Measurements from ENCODE around the gene DPEP3.

The DPEP3 gene

DNA sequence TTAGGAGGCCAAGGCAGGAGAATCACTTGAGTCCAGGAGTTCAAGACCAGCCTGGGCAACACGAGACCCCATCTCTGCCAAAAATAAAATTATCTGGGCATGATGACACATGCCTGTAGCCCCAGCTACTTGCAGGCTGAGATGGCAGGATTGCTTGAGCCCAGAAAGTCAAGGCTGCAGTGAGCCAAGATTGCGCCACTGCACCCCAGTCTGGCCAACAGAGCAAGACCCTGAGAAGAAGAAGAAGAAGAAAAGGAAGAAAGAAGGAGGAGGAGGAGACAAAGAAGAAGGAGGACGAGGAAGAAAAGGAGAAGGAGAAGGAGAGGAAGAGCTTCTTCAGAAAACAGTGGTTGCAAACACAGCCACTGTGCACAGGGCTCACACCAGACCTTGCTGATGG lies 8.4 kb upstream of the DPEP3 start:
- no peak for TF ChIP-seq ZNF8 (CRISPR knock-in tag; IDR thresholded peaks at IDR 0.05)
- TF ChIP-seq BACH2 (CRISPR knock-in tag; IDR thresholded peaks at IDR 0.05; ENCODE audit: borderline replicate concordance), result no peak
- TF ChIP-seq TOX (CRISPR knock-in tag; IDR thresholded peaks at IDR 0.05; ENCODE audit: borderline replicate concordance), result no peak
- no peak for ATAC-seq

DNA sequence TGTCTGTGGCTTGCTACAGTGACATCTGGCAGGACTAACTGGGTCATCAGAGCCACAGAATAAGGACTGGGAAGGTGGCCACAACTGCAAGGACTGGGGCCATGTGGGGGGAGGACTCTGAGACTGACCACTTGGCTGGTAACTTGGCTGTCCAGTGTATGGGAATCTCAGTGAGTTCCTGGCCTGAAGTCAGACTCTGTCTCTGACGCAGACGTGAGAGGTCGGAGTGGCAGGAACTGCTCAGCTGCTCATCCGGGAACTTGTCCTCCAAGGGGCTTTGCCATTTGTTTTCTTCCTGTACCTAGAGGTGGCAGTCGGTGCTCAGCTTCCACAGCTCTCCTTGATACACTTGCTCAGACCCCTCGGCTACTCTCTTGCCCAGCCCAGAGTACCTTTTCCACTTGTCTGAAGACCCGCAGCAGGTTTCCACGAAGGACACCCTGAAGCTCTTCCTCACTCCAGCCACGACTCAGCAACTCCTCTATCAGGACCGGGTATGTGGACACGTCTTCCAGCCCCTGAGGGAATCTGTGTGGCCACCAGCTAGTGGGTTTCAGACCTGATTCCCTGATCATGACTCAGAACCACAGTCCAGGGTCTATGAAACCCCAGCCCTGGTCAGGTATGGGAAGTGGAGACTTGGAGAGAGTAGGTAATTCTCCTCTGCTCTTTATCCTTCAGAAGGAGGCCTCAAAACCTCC lies 7.3 kb upstream of the DPEP3 start:
- ATAC-seq, result no peak
- TF ChIP-seq BACH2 (CRISPR knock-in tag; IDR thresholded peaks at IDR 0.05; ENCODE audit: borderline replicate concordance), result no peak
- no peak for TF ChIP-seq ZNF565 (CRISPR knock-in tag; conservative IDR thresholded peaks at IDR 0.05; ENCODE audit: low read depth)
- TF ChIP-seq, protein P1, sequence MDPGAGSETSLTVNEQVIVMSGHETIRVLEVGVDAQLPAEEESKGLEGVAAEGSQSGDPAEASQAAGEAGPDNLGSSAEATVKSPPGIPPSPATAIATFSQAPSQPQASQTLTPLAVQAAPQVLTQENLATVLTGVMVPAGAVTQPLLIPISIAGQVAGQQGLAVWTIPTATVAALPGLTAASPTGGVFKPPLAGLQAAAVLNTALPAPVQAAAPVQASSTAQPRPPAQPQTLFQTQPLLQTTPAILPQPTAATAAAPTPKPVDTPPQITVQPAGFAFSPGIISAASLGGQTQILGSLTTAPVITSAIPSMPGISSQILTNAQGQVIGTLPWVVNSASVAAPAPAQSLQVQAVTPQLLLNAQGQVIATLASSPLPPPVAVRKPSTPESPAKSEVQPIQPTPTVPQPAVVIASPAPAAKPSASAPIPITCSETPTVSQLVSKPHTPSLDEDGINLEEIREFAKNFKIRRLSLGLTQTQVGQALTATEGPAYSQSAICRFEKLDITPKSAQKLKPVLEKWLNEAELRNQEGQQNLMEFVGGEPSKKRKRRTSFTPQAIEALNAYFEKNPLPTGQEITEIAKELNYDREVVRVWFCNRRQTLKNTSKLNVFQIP (CRISPR knock-in tag; IDR thresholded peaks at IDR 0.05; ENCODE audit: borderline replicate concordance, low read depth), result no peak
- TF ChIP-seq ZFP30 (CRISPR knock-in tag; IDR thresholded peaks at IDR 0.05), result no peak
- TF ChIP-seq ZNF70 (CRISPR knock-in tag; IDR thresholded peaks at IDR 0.05), result no peak
- TF ChIP-seq ZFP3 (CRISPR knock-in tag; IDR thresholded peaks at IDR 0.05), result no peak
- TF ChIP-seq SNAI2 (CRISPR knock-in tag; IDR thresholded peaks at IDR 0.05), result no peak
- TF ChIP-seq ZC3H10 (CRISPR knock-in tag; IDR thresholded peaks at IDR 0.05), result no peak
- TF ChIP-seq, protein P2, sequence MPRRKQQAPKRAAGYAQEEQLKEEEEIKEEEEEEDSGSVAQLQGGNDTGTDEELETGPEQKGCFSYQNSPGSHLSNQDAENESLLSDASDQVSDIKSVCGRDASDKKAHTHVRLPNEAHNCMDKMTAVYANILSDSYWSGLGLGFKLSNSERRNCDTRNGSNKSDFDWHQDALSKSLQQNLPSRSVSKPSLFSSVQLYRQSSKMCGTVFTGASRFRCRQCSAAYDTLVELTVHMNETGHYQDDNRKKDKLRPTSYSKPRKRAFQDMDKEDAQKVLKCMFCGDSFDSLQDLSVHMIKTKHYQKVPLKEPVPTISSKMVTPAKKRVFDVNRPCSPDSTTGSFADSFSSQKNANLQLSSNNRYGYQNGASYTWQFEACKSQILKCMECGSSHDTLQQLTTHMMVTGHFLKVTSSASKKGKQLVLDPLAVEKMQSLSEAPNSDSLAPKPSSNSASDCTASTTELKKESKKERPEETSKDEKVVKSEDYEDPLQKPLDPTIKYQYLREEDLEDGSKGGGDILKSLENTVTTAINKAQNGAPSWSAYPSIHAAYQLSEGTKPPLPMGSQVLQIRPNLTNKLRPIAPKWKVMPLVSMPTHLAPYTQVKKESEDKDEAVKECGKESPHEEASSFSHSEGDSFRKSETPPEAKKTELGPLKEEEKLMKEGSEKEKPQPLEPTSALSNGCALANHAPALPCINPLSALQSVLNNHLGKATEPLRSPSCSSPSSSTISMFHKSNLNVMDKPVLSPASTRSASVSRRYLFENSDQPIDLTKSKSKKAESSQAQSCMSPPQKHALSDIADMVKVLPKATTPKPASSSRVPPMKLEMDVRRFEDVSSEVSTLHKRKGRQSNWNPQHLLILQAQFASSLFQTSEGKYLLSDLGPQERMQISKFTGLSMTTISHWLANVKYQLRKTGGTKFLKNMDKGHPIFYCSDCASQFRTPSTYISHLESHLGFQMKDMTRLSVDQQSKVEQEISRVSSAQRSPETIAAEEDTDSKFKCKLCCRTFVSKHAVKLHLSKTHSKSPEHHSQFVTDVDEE (CRISPR knock-in tag; IDR thresholded peaks at IDR 0.05), result no peak

DNA sequence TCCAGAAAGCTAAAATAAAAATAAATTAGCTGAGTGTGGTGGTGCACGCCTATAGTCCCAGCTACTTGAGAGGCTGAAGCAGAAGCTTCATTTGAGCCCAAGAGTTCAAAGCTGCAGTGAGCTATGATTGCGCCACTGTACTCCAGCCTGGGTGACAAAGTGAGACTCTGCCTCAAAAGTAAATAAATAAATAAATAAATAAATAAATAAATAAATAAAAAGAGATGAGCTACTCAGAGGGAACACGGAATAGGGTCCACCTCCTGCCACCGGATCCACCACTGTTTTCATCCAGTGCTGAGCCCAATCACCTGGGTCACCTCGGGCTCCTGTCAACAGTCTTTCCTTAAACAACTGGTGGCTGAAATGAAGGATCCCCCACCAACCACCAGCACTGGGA lies 6.7 kb upstream of the DPEP3 start:
- ATAC-seq, result no peak

DNA sequence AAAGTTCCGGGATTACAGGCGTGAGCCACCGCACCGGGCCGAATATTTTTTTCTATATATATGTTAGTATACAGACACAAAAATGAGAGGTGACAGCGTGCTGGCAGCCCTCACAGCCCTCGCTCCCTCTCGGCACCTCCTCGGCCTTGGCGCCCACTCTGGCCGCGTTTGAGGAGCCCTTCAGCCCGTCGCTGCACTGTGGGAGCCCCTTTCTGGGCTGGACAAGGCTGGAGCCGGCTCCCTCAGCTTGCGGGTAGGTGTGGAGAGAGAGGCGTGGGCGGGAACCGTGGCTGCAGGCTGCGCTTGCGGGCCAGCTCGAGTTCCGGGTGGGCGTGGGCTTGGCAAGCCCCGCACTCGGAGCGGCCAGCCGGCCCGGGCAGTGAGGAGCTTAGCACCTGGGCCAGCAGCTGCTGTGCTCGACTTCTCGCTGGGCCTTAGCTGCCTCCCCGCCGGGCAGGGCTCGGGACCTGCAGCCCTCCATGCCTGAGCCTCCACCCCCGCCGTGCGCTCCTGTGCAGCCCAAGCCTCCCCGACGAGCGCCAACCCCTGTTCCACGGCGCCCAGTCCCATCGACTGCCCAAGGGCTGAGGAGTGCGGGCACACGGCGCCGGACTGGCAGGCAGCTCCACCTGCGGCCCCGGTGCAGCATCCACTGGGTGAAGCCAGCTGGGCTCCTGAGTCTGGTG lies 1.9 kb upstream of the DPEP3 start:
- no peak for ATAC-seq
- no peak for TF ChIP-seq ZFP30 (CRISPR knock-in tag; IDR thresholded peaks at IDR 0.05)
- no peak for TF ChIP-seq PPARA (CRISPR knock-in tag; IDR thresholded peaks at IDR 0.05; ENCODE audit: borderline replicate concordance)
- TF ChIP-seq, protein P2 (CRISPR knock-in tag; IDR thresholded peaks at IDR 0.05), result no peak

More for the DNA sequence above, 6.7 kb upstream of the DPEP3 start:
- TF ChIP-seq BACH2 (CRISPR knock-in tag; IDR thresholded peaks at IDR 0.05; ENCODE audit: borderline replicate concordance) (no peak), CSDC2 (CRISPR knock-in tag; IDR thresholded peaks at IDR 0.05) (no peak), ZC3H10 (CRISPR knock-in tag; IDR thresholded peaks at IDR 0.05) (no peak), TCF4 (CRISPR knock-in tag; IDR thresholded peaks at IDR 0.05; ENCODE audit: borderline replicate concordance) (no peak)

DNA sequence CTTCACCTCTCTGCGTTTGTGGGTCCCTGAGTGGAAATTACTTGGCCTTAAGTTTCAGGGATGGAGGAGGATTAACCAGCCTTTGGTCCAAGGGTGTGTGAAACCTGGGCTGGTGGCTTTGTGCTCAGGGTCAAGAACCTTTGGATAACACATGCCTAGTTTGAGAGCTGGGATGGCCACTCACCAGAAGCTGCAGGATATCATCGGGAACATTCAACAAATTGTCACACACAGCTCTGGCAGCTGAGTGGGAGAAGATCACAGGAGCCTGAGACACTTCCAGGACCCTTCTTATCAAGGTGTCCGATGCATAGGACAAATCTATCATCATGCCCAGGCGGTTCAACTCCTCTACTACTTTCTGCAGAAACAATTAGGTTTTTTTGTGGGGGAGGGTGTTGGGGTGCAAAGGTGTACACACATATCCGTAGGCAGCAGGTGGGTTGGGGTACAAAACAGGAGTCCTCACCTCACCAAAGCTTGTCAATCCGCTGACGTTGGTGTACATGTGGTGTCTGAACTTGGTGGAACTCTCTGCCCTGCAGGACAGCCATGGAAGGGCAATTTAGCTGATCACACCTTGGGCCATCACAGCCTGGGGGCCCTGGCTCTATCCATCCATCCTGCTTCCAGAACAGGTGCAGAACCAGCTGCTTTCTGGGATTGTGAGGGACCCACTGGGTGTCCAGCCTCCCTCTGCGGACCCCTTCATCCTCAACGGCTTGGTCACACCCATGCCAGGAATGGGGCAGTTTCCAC lies 2.7 kb downstream of the DPEP3 start:
- no peak for ATAC-seq
- TF ChIP-seq ISL1 (CRISPR knock-in tag; IDR thresholded peaks at IDR 0.05), result no peak
- no peak for TF ChIP-seq RARB (CRISPR knock-in tag; IDR thresholded peaks at IDR 0.05)
- no peak for TF ChIP-seq TOX (CRISPR knock-in tag; IDR thresholded peaks at IDR 0.05; ENCODE audit: borderline replicate concordance)
- TF ChIP-seq, protein P3, sequence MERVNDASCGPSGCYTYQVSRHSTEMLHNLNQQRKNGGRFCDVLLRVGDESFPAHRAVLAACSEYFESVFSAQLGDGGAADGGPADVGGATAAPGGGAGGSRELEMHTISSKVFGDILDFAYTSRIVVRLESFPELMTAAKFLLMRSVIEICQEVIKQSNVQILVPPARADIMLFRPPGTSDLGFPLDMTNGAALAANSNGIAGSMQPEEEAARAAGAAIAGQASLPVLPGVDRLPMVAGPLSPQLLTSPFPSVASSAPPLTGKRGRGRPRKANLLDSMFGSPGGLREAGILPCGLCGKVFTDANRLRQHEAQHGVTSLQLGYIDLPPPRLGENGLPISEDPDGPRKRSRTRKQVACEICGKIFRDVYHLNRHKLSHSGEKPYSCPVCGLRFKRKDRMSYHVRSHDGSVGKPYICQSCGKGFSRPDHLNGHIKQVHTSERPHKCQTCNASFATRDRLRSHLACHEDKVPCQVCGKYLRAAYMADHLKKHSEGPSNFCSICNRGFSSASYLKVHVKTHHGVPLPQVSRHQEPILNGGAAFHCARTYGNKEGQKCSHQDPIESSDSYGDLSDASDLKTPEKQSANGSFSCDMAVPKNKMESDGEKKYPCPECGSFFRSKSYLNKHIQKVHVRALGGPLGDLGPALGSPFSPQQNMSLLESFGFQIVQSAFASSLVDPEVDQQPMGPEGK (CRISPR knock-in tag; IDR thresholded peaks at IDR 0.05; ENCODE audit: borderline replicate concordance), result no peak
- TF ChIP-seq ARNTL (CRISPR knock-in tag; IDR thresholded peaks at IDR 0.05; ENCODE audit: borderline replicate concordance, low read depth), result no peak
- TF ChIP-seq, protein P4, sequence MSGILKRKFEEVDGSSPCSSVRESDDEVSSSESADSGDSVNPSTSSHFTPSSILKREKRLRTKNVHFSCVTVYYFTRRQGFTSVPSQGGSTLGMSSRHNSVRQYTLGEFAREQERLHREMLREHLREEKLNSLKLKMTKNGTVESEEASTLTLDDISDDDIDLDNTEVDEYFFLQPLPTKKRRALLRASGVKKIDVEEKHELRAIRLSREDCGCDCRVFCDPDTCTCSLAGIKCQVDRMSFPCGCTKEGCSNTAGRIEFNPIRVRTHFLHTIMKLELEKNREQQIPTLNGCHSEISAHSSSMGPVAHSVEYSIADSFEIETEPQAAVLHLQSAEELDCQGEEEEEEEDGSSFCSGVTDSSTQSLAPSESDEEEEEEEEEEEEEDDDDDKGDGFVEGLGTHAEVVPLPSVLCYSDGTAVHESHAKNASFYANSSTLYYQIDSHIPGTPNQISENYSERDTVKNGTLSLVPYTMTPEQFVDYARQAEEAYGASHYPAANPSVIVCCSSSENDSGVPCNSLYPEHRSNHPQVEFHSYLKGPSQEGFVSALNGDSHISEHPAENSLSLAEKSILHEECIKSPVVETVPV (CRISPR knock-in tag; IDR thresholded peaks at IDR 0.05), result no peak
- TF ChIP-seq ZNF565 (CRISPR knock-in tag; conservative IDR thresholded peaks at IDR 0.05; ENCODE audit: low read depth), result no peak
